Cortex of kidney (tissue), 1 donor: ENCODE measurements around the gene CDKL4.
"Not testable (repeated sequence)": the region's sequence is repeated elsewhere in the genome, so short reads cannot be mapped to it uniquely, and the experiment has no call there.

ENCODE experiments used
- DNase-seq: peaks from one replicate; lab custom pipeline; 2025; lab: John Stamatoyannopoulos, UW

The CDKL4 gene

GRCh38 chr2:39142904-39143605 is 100.7 kb downstream of the CDKL4 start:
- no peak for DNase-seq

DNA sequence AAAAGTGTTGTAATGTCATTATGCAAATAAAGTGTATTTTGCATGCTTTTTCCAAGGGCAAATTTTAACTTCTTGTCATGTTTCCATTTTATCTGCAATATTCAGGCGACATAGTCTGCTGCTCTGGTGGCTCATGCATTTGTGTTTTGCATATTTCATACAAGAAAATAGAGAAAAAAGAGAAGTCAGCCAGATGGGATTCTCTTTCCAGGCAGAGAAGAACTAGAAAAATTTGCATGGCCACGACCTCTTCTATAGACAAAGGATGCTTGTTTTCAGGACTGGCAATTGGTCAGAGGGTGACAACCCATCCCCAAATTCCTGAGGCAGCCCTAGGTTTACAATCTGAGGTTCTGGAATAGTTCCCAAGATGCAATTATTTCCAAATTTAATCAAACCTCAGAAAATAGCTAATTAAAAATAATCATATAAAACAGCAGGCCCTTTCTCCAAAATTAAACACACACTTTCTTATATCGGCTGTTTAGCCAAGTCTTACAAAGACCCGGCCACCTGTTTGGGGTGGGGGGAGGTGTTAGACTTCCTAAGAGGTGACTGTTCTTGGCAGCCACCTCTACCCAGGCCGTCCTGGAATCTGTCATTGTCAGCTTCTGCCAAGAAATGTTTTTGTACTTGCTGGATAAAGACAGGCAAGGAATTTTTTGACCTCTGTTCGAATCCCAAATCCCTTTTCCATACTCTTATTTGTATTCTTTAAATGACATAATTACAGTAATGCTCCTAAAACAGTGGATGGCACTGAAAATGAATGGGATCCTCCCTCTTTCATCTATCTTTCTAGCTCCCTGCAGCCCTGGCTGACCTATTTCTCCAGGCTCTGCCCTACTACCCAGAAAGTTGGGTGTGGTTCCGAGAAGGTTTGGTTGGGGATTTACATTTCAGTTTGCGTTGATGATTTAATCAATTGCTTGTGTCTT is 102.2 kb downstream of the CDKL4 start:
- DNase-seq = no peak

GRCh38 chr2:39140948-39141333 is 102.8 kb downstream of the CDKL4 start:
- not testable (repeated sequence) for DNase-seq

DNA sequence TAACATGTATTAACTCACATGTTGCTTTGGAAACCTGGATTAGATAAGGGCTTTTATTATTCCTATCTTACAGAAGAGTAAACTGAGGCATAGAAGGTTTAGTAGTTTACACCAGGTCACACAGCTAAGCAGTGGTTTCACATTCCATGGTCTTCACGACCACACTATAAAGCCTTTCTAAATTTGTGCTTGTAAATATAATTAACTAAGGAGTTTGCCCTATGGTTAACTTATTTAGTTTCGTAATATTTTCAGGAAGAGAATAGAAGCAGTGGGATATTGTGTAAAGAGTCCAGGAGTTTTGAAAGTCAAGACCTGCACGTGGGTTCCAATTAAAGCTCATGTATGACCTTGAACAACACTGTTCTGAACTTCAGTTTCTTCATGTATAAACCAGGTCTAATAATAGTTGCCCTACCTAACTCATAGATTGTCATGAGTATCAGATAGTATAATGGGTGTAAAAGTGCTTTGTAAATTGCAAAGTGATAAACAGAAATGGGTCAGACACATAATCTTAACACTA is 103.4 kb downstream of the CDKL4 start:
- no peak for DNase-seq

GRCh38 chr2:39139511-39140237 is 104.1 kb downstream of the CDKL4 start:
- DNase-seq = no peak

- no peak for DNase-seq
Observed at GRCh38 chr2:39138837-39139211, 104.9 kb downstream of the CDKL4 start.

GRCh38 chr2:39138187-39138836 is 105.5 kb downstream of the CDKL4 start:
- not testable (repeated sequence) for DNase-seq

DNA sequence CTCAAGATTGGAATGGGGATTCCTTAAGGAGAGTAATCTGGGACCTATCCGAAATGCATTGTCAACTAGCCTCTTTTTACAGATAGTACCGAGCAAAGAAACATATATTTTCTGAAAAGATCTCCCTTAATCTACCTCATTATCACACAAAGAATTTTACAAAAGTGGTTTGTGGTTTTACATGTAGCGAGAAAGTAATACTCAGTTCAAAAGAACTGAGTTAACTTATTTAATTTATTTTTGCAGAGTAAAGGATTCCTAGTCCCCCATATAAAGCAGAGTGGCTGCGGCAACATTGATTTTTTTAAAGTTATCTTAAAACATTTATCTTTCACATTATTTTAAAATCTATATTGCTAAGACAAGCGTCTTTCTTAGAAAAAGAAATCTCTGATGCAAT is 107.0 kb downstream of the CDKL4 start:
- no peak for DNase-seq

DNA sequence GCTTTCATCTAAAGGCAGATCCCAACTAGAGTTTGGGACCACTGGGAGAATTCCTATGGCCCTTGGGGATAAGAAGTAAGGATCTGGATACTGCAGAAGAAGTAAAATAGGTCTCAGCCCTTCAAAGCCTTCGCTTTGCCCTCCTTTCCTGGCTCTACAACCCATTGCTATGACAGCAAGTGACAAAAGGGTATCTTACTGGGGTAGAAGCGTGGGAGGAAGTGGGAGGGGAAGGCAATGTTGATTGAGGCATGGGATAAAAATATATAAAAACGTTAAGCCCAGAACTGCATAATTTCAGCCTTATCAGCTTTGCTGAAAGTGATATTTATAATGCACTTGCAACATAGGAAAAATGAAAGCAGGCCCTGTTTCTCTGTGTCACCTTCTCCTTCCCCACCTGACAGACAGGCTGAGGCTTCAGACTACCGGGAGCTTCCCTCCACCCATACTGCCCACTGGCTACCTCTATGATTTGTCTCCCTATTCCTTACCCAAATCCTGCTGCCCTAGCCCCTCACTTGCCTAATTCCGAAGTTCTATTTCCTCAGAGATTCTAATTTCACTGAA is 108.0 kb downstream of the CDKL4 start:
- DNase-seq = no peak

GRCh38 chr2:39133215-39133851 is 110.4 kb downstream of the CDKL4 start:
- DNase-seq = no peak

DNA sequence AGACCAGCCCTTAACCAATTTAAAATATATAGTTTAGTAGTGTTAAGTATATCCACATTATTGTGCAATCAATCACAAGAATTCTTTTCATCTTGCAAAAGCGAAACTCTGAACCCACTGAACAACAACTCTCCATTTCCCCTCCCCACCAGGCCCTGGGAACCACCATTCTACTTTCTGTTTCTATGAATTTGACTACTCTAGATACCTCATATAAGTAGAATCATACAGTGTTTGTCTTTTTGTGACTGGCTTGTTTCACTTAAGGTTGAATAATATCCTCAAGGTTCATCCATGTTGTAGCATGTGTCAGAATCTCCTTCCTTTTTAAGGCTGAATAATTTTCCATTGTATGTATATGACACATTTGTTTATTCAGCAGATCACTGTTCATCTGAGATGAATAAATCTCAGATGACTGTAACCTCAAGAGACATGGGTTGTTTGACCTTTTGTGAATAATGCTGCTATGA is 114.8 kb downstream of the CDKL4 start:
- no peak for DNase-seq

- DNase-seq = no peak
Observed at GRCh38 chr2:39127973-39128372, 115.8 kb downstream of the CDKL4 start.
